Keratinocyte (primary cell): ENCODE measurements around the gene ERC2. TPM values are rescaled to one million over a fixed set of nuclear protein-coding genes. Genes with fewer than 3 reads are reported as not detected.

ENCODE experiments used
- DNase-seq: peaks from one replicate; pipeline ENCODE4 v3.0.0-alpha.2; 2011; ENCODE audit warnings: low read depth, missing footprints, low spot score
- FAIRE-seq: peaks from 2 replicates; lab custom pipeline; 2011; peaks lifted over from hg19 to GRCh38; lab: Jason Lieb, UNC
- H2AFZ ChIP-seq: 2 replicates; pipeline ENCODE4 v1.6.0; 2012; ENCODE audit warnings: low read length, control low read depth, inconsistent platforms; ENCODE audit not compliant: control insufficient read depth
- H3K27ac ChIP-seq: 2 replicates; pipeline ENCODE4 v1.5.1; 2011; ENCODE audit warnings: low read length; ENCODE audit not compliant: control insufficient read depth, insufficient read depth
- H3K27me3 ChIP-seq: 3 replicates; pipeline ENCODE4 v1.6.0; 2011; ENCODE audit warnings: low read length; ENCODE audit not compliant: control insufficient read depth, insufficient read depth; ENCODE audit errors: extremely low read depth
- H3K36me3 ChIP-seq, 2 experiments: 2 replicates in 1 of 2; 3 replicates in 1 of 2; pipeline ENCODE4 v1.5.1; 2011; ENCODE audit warnings: low read length in 2 of 2, mild to moderate bottlenecking in 1 of 2; ENCODE audit not compliant: control insufficient read depth in 2 of 2, insufficient read depth in 2 of 2; ENCODE audit errors: extremely low read depth in 1 of 2
- H3K4me1 ChIP-seq: 3 replicates; pipeline ENCODE4 v1.5.1; 2011; ENCODE audit warnings: low read length; ENCODE audit not compliant: control insufficient read depth, insufficient read depth; ENCODE audit errors: extremely low read depth
- H3K4me2 ChIP-seq: 3 replicates; pipeline ENCODE4 v1.6.0; 2011; ENCODE audit warnings: low read depth, low read length; ENCODE audit not compliant: control insufficient read depth, insufficient read depth; ENCODE audit errors: extremely low read depth
- H3K4me3 ChIP-seq, 3 experiments: fragments of 200-600 bp in 1 of 3; sonication (generic) in 1 of 3; 2 replicates in 2 of 3; 3 replicates in 1 of 3; pipeline ENCODE4 v1.5.1; 2011 to 2016; ENCODE audit warnings: low read length in 3 of 3, mild to moderate bottlenecking in 3 of 3, control low read depth in 2 of 3, inconsistent platforms in 1 of 3, low read depth in 1 of 3, mixed read lengths in 1 of 3, mixed run types in 1 of 3, moderate library complexity in 1 of 3; ENCODE audit not compliant: control insufficient read depth in 2 of 3, insufficient read depth in 2 of 3; ENCODE audit errors: extremely low read depth in 1 of 3
- H3K79me2 ChIP-seq: 2 replicates; pipeline ENCODE4 v1.6.0; 2012; ENCODE audit warnings: low read length; ENCODE audit not compliant: control insufficient read depth, insufficient read depth
- H3K9ac ChIP-seq: 3 replicates; pipeline ENCODE4 v1.6.0; 2011; ENCODE audit warnings: low read length; ENCODE audit not compliant: control insufficient read depth, insufficient read depth; ENCODE audit errors: extremely low read depth
- H3K9me1 ChIP-seq: 3 replicates; pipeline ENCODE4 v1.6.0; 2011; ENCODE audit warnings: low read length; ENCODE audit not compliant: control insufficient read depth, insufficient read depth; ENCODE audit errors: extremely low read depth
- H3K9me3 ChIP-seq: 2 replicates; pipeline ENCODE4 v1.5.1; 2012; ENCODE audit warnings: low read depth, low read length; ENCODE audit not compliant: control insufficient read depth
- H4K20me1 ChIP-seq: 3 replicates; pipeline ENCODE4 v1.6.0; 2011; ENCODE audit warnings: low read length; ENCODE audit not compliant: control insufficient read depth, insufficient read depth; ENCODE audit errors: extremely low read depth
- EZH2 ChIP-seq: IDR thresholded peaks from one replicate; pipeline ENCODE4 v1.6.1; 2012; ENCODE audit warnings: inconsistent platforms, mild to moderate bottlenecking, low read length, moderate library complexity
- dilution Hi-C: fragments of 300-500 bp; cut with MboI; formaldehyde crosslinking; loops from one replicate; pipeline ENCODE4 v1.7.0; 2020; ENCODE audit warnings: low sequenced_read_pairs; ENCODE audit not compliant: extremely low pct_ligation_motif_present
- polyA plus RNA-seq, 5 experiments: library from polyadenylated mRNA; depleted of rRNA in 3 of 5; stranded (reverse) in 3 of 5; stranded (forward) in 1 of 5; unstranded in 1 of 5; fragments of >200 nt; gene quantifications; 1 replicate in 1 of 5; 2 replicates in 3 of 5; 3 replicates in 1 of 5; pipeline versions ENCODE4 v1.2.1 to v1.2.3, GENCODE V29; 2011 to 2012; ENCODE audit warnings: missing spikeins in 2 of 5, low read depth in 1 of 5, low replicate concordance in 1 of 5
- TF ChIP-seq, protein P1 (sequence below), 3 experiments: IDR thresholded peaks in 1 of 3; conservative IDR thresholded peaks in 1 of 3; optimal IDR thresholded peaks in 1 of 3; 2 replicates in 2 of 3; 3 replicates in 1 of 3; pipeline versions ENCODE3 to v1.5.1; 2011; ENCODE audit warnings: low read length in 3 of 3, mild to moderate bottlenecking in 3 of 3, moderate library complexity in 2 of 3, control low read depth in 1 of 3, inconsistent platforms in 1 of 3; ENCODE audit not compliant: insufficient read depth in 2 of 3; ENCODE audit errors: extremely low read depth in 1 of 3

The ERC2 gene
- polyA plus RNA-seq, 1 donor (not counting 4 experiments of a cell fraction or from before 2014, with no cell fraction given) = 0.08 TPM

- no peaks in the 10 kb centered on the region for H4K20me1 ChIP-seq
- no peak overlapping the region for H3K4me2 ChIP-seq
- H3K9me1 ChIP-seq = no peaks in the 10 kb centered on the region
- H3K9ac ChIP-seq = no peak overlapping the region
- TF ChIP-seq, protein P1, sequence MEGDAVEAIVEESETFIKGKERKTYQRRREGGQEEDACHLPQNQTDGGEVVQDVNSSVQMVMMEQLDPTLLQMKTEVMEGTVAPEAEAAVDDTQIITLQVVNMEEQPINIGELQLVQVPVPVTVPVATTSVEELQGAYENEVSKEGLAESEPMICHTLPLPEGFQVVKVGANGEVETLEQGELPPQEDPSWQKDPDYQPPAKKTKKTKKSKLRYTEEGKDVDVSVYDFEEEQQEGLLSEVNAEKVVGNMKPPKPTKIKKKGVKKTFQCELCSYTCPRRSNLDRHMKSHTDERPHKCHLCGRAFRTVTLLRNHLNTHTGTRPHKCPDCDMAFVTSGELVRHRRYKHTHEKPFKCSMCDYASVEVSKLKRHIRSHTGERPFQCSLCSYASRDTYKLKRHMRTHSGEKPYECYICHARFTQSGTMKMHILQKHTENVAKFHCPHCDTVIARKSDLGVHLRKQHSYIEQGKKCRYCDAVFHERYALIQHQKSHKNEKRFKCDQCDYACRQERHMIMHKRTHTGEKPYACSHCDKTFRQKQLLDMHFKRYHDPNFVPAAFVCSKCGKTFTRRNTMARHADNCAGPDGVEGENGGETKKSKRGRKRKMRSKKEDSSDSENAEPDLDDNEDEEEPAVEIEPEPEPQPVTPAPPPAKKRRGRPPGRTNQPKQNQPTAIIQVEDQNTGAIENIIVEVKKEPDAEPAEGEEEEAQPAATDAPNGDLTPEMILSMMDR (optimal IDR thresholded peaks at IDR 0.05 in 1 of 3, IDR thresholded peaks at IDR 0.05 in 1 of 3, conservative IDR thresholded peaks at IDR 0.05 in 1 of 3; ENCODE audit: extremely low read depth in 1 of 3, insufficient read depth in 2 of 3, low read length in 3 of 3) = no peak
- TF ChIP-seq EZH2 = no peak
- H3K9me3 ChIP-seq = no peaks in the 10 kb centered on the region
- H3K27ac ChIP-seq = no peak overlapping the region
- no peaks in the 10 kb centered on the region for H3K27me3 ChIP-seq
- no peak overlapping the region for H2AFZ ChIP-seq
- no peaks in the 10 kb centered on the region for H3K79me2 ChIP-seq
- no peak overlapping the region for H3K4me3 ChIP-seq
- no peaks in the 10 kb centered on the region for H3K4me1 ChIP-seq
- DNase-seq (no peak), FAIRE-seq (no peak)
- dilution Hi-C loops = no loop called here
- no peaks in the 10 kb centered on the region for H3K36me3 ChIP-seq
These were observed 180.0 kb downstream of the ERC2 start for GRCh38 chr3:56288258-56288657.

DNA sequence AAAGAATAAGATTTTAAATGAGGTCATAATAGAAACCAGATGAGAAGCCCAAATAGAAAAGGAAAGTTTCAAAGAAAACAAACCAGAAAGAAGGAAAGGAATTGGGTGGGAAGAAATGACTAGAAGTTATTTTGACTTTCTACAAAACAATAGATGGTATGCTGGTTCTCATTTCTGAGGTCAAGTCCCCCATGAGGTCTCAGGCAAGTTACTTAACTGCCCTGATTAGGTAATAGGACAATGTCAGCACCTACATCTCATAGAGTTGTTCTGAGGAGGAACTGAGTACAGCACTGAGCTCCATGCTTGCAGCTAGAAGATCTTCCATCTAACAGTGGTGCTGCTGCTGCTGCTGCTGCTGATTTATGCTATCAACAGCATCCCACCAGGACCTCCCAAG lies 185.9 kb downstream of the ERC2 start:
- dilution Hi-C loops = no loop called here
- Histone ChIP-seq H3K36me3 (no peaks in the 10 kb centered on the region), H3K27ac (no peak overlapping the region), H3K4me2 (no peak overlapping the region), H2AFZ (no peak overlapping the region), H3K9me3 (no peaks in the 10 kb centered on the region), H3K9me1 (no peaks in the 10 kb centered on the region), H3K9ac (no peak overlapping the region), H3K4me1 (no peaks in the 10 kb centered on the region), H3K27me3 (no peaks in the 10 kb centered on the region), H4K20me1 (no peaks in the 10 kb centered on the region), H3K79me2 (no peaks in the 10 kb centered on the region), H3K4me3 (no peak overlapping the region)
- DNase-seq = no peak
- TF ChIP-seq, protein P1 (optimal IDR thresholded peaks at IDR 0.05 in 1 of 3, IDR thresholded peaks at IDR 0.05 in 1 of 3, conservative IDR thresholded peaks at IDR 0.05 in 1 of 3; ENCODE audit: extremely low read depth in 1 of 3, insufficient read depth in 2 of 3, low read length in 3 of 3) = no peak
- TF ChIP-seq EZH2 = no peak
- no peak for FAIRE-seq
